PC-3 (cell line): ENCODE results near the gene GRB7. TPM values are rescaled to one million over a fixed set of nuclear protein-coding genes. Genes with fewer than 3 reads are reported as not detected.

Experiments used
- ATAC-seq: fragments of 200-7000 bp; cut with Tn5 transposase; 2 replicates; pipeline ENCODE4 v1.9.1; 2020; ENCODE audit warnings: mild to moderate bottlenecking, moderate library complexity
- BruUV-seq: library from RNA; stranded (reverse); fragments of 400-500 nt; replicated peaks from 2 replicates; lab custom pipeline; 2021; lab: Mats Ljungman, UMichigan
- CTCF ChIA-PET: fragments of 300-600 bp; sonication (Branson Sonifier 250); formaldehyde crosslinking; loops from one replicate; lab custom pipeline; 2022; ENCODE audit warnings: antibody characterized with exemption; lab: Charles Lee
- POLR2A ChIA-PET: fragments of 300-600 bp; sonication (Branson Sonifier 250); formaldehyde crosslinking; loops from one replicate; lab custom pipeline; 2022; ENCODE audit warnings: antibody characterized with exemption; ENCODE audit not compliant: unreplicated experiment; lab: Charles Lee
- DNase-seq: peaks from one replicate; pipeline ENCODE4 v3.0.0-alpha.2; 2015
- H2AFZ ChIP-seq: fragments of 300-600 bp; sonication (generic); 2 replicates; pipeline ENCODE4 v1.6.0; 2016; ENCODE audit warnings: antibody characterized with exemption, low read length
- H3F3A ChIP-seq: fragments of 300-600 bp; sonication (generic); one replicate; pipeline ENCODE4 v1.6.0; 2017; ENCODE audit warnings: antibody characterized with exemption, low read length, control low read depth, mild to moderate bottlenecking; ENCODE audit not compliant: unreplicated experiment
- H3K27ac ChIP-seq: fragments of 300-600 bp; sonication (generic); 2 replicates; pipeline ENCODE4 v1.5.1; 2016; ENCODE audit warnings: mild to moderate bottlenecking, low read length
- H3K27me3 ChIP-seq: fragments of 300-600 bp; sonication (generic); 2 replicates; pipeline ENCODE4 v1.6.1; 2016; ENCODE audit warnings: low read length, mixed read lengths
- H3K36me3 ChIP-seq: fragments of 300-600 bp; sonication (generic); 2 replicates; pipeline ENCODE4 v1.6.1; 2016; ENCODE audit warnings: low read depth, mixed run types, low read length, mixed read lengths
- H3K4me1 ChIP-seq: fragments of 300-600 bp; sonication (generic); 2 replicates; pipeline ENCODE4 v1.5.1; 2016; ENCODE audit warnings: low read length; ENCODE audit not compliant: insufficient read depth
- H3K4me2 ChIP-seq: fragments of 300-600 bp; sonication (generic); 2 replicates; pipeline ENCODE4 v1.6.0; 2016; ENCODE audit warnings: low read length
- H3K4me3 ChIP-seq: fragments of 300-600 bp; sonication (generic); 2 replicates; pipeline ENCODE4 v1.5.1; 2016; ENCODE audit warnings: mild to moderate bottlenecking, low read length, mixed read lengths
- H3K79me2 ChIP-seq: fragments of 300-600 bp; sonication (generic); 2 replicates; pipeline ENCODE4 v1.6.1; 2017; ENCODE audit warnings: low read length, mixed read lengths
- H3K9ac ChIP-seq: fragments of 300-600 bp; sonication (generic); 2 replicates; pipeline ENCODE4 v1.6.0; 2016; ENCODE audit warnings: mild to moderate bottlenecking, low read length
- H3K9me2 ChIP-seq: fragments of 300-600 bp; sonication (generic); replicated peaks from 2 replicates; pipeline ENCODE4 v1.6.1; 2016; ENCODE audit warnings: mixed run types, low read length, mixed read lengths
- H3K9me3 ChIP-seq: fragments of 300-600 bp; sonication (generic); 2 replicates; pipeline ENCODE4 v1.6.1; 2016; ENCODE audit warnings: low read length, mixed read lengths
- H4K20me1 ChIP-seq: fragments of 300-600 bp; sonication (generic); 2 replicates; pipeline ENCODE4 v1.6.1; 2016; ENCODE audit warnings: low read length, mixed read lengths
- EZH2 ChIP-seq: fragments of 300-600 bp; sonication (generic); IDR thresholded peaks from one replicate; pipeline ENCODE4 v1.6.1; 2017; ENCODE audit warnings: antibody characterized with exemption, mild to moderate bottlenecking, low read length; ENCODE audit not compliant: unreplicated experiment
- EZH2phosphoT487 ChIP-seq: fragments of 300-600 bp; sonication (generic); IDR thresholded peaks from 2 replicates; pipeline ENCODE4 v1.6.1; 2018; ENCODE audit warnings: mild to moderate bottlenecking, antibody characterized with exemption, low read length, borderline replicate concordance
- intact Hi-C: fragments of 100-400 bp; cut with micrococcal nuclease; formaldehyde crosslinking; loops from 2 replicates; pipeline ENCODE4 v1.9.0; 2023
- total RNA-seq: library from RNA; depleted of rRNA; stranded (reverse); fragments of >200 nt; gene quantifications from 2 replicates; pipeline ENCODE4 v1.2.3, GENCODE V29; 2014
- TF ChIP-seq, protein P1 (sequence below): fragments of 300-600 bp; sonication (generic); conservative IDR thresholded peaks from 2 replicates; pipeline ENCODE4 v1.5.1; 2017; ENCODE audit warnings: antibody characterized with exemption, low read depth, mild to moderate bottlenecking, low read length

GRB7 gene
- total RNA-seq, 1 experiment from 2014 or later, result 31.3 TPM

DNA sequence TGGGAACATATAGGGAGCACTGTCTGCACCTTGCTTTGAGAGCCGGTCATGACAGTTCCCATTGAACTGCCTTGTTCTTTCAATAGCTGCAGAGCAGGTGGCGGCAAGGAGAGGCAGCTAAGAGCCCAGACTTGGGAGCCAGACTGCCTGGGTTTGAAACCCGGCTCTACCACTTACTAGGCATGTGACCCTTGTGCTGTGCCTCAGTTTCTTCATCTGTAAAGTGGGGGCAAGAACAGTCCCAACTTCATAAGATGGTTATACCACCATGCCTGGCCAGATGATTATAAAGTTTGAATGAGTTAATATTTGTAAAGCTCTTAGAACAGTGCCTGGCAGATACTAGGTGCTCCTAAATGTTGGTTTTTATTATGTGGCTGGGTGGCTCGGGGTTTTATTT lies 23.5 kb upstream of the GRB7 start:
- CTCF ChIA-PET, result no interaction called here
- H3K27me3 ChIP-seq, result no peaks in the 10 kb centered on the region
- TF ChIP-seq, protein P1, sequence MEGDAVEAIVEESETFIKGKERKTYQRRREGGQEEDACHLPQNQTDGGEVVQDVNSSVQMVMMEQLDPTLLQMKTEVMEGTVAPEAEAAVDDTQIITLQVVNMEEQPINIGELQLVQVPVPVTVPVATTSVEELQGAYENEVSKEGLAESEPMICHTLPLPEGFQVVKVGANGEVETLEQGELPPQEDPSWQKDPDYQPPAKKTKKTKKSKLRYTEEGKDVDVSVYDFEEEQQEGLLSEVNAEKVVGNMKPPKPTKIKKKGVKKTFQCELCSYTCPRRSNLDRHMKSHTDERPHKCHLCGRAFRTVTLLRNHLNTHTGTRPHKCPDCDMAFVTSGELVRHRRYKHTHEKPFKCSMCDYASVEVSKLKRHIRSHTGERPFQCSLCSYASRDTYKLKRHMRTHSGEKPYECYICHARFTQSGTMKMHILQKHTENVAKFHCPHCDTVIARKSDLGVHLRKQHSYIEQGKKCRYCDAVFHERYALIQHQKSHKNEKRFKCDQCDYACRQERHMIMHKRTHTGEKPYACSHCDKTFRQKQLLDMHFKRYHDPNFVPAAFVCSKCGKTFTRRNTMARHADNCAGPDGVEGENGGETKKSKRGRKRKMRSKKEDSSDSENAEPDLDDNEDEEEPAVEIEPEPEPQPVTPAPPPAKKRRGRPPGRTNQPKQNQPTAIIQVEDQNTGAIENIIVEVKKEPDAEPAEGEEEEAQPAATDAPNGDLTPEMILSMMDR, result no peak
- no peak for TF ChIP-seq EZH2
- no peak for TF ChIP-seq EZH2phosphoT487
- POLR2A ChIA-PET, result no interaction called here
- H3K4me2 ChIP-seq, result no peak overlapping the region
- H3K9ac ChIP-seq, result no peak overlapping the region
- BruUV-seq, result no TSS peak
- DNase-seq (no peak), ATAC-seq (no peak)
- H3K36me3 ChIP-seq, result no peaks in the 10 kb centered on the region
- no peaks in the 10 kb centered on the region for H3K9me3 ChIP-seq
- no peak overlapping the region for H2AFZ ChIP-seq
- no peak overlapping the region for H3K4me3 ChIP-seq
- H3F3A ChIP-seq, result no peaks in the 10 kb centered on the region
- no peaks in the 10 kb centered on the region for H3K4me1 ChIP-seq
- H3K9me2 ChIP-seq, result no peaks in the 10 kb centered on the region
- H4K20me1 ChIP-seq, result no peaks in the 10 kb centered on the region
- H3K79me2 ChIP-seq, result no peaks in the 10 kb centered on the region
- intact Hi-C loops, result no loop called here
- no peak overlapping the region for H3K27ac ChIP-seq

DNA sequence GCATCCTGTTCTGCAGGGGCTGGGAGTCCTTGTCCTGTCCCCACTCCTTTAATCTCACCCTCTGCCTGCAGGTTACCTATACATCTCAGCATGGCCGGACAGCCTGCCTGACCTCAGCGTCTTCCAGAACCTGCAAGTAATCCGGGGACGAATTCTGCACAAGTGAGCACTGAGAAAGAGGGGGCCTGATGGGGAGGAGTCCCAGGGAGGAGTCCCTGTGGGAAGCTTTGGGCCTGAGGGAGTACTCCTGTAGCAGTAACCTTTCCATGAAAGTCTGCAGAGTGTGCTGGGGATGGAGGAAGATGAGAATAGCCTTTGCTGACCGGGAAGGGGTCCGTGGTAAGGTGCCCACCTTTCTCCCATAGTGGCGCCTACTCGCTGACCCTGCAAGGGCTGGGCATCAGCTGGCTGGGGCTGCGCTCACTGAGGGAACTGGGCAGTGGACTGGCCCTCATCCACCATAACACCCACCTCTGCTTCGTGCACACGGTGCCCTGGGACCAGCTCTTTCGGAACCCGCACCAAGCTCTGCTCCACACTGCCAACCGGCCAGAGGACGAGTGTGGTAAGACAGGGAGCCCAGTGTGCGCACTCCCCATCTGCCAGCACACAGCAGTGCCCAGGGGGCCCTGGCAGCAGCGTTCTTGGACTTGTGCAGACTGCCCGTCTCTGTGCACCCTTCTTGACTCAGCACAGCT lies 22.2 kb upstream of the GRB7 start:
- Histone ChIP-seq H3K4me3 (no peak overlapping the region), H3K27me3 (no peaks in the 10 kb centered on the region), H3K9ac (no peak overlapping the region), H2AFZ (no peak overlapping the region), H3K9me2 (no peaks in the 10 kb centered on the region), H3K27ac (no peak overlapping the region), H3K36me3 (no peaks in the 10 kb centered on the region), H3K79me2 (no peaks in the 10 kb centered on the region), H4K20me1 (no peaks in the 10 kb centered on the region), H3K4me1 (no peaks in the 10 kb centered on the region), H3F3A (no peaks in the 10 kb centered on the region), H3K4me2 (no peak overlapping the region), H3K9me3 (no peaks in the 10 kb centered on the region)
- POLR2A ChIA-PET, result no interaction called here
- BruUV-seq, result no TSS peak
- TF ChIP-seq EZH2phosphoT487, result no peak
- no peak for TF ChIP-seq EZH2
- TF ChIP-seq, protein P1, result no peak
- DNase-seq (no peak), ATAC-seq (no peak)
- intact Hi-C loops, result no loop called here
- CTCF ChIA-PET, result no interaction called here

DNA sequence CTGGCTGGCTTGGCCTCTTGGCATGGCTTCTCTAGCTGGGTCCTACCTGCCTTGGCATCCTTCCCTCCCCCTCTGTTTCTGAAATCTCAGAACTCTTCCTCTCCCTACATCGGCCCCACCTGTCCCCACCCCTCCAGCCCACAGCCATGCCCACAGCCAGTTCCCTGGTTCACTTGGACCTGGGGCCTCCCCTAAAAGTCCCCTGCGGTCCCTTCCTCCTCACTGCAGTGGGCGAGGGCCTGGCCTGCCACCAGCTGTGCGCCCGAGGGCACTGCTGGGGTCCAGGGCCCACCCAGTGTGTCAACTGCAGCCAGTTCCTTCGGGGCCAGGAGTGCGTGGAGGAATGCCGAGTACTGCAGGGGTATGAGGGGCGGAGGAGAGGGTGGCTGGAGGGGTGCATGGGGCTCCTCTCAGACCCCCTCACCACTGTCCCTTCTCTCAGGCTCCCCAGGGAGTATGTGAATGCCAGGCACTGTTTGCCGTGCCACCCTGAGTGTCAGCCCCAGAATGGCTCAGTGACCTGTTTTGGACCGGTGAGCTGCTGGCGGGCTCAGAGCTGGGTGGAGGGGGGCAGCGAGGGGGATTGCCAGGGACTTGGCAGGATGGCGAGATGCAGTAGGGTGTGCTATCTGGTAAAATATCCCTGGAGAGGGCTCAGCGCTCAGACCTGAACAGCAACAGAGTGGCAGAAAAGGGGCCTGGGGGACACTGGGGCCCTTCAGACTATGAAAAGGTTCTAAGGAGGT lies 21.5 kb upstream of the GRB7 start:
- ChIA-PET CTCF (no interaction called here), POLR2A (no interaction called here)
- no peak overlapping the region for H2AFZ ChIP-seq
- ATAC-seq (no peak), DNase-seq (no peak)
- no peaks in the 10 kb centered on the region for H3K79me2 ChIP-seq
- H3K4me2 ChIP-seq, result no peak overlapping the region
- no peaks in the 10 kb centered on the region for H3K4me1 ChIP-seq
- H3K36me3 ChIP-seq, result no peaks in the 10 kb centered on the region
- H3K27me3 ChIP-seq, result no peaks in the 10 kb centered on the region
- H4K20me1 ChIP-seq, result no peaks in the 10 kb centered on the region
- H3K27ac ChIP-seq, result no peak overlapping the region
- no peak for TF ChIP-seq EZH2
- TF ChIP-seq, protein P1, result no peak
- TF ChIP-seq EZH2phosphoT487, result no peak
- intact Hi-C loops, result no loop called here
- no peak overlapping the region for H3K9ac ChIP-seq
- H3K9me3 ChIP-seq, result no peaks in the 10 kb centered on the region
- H3K4me3 ChIP-seq, result no peak overlapping the region
- no TSS peak for BruUV-seq
- H3F3A ChIP-seq, result no peaks in the 10 kb centered on the region
- H3K9me2 ChIP-seq, result no peaks in the 10 kb centered on the region
